Upper lobe of left lung (tissue), 4 donors: ENCODE measurements around the gene ZSWIM1.
A peak's percentile ranks its signal among the peaks of the same experiment; 100 is the strongest.

Experiments used
- POLR2A ChIP-seq, 4 donors: fragments of 450-650 bp; IDR thresholded peaks; one replicate each; pipeline ENCODE4 v1.5.1; 2016 to 2017; ENCODE audit warnings: antibody characterized with exemption in 4 of 4, mild to moderate bottlenecking in 2 of 4
- TF ChIP-seq, protein P1 (sequence below), 6 experiments: fragments of 450-650 bp in 4 of 6; fragments of 200-600 bp in 2 of 6; sonication (generic) in 2 of 6; IDR thresholded peaks; one replicate each; pipeline ENCODE4 v1.5.1; 2016 to 2019; ENCODE audit warnings: antibody characterized with exemption in 6 of 6

DNA sequence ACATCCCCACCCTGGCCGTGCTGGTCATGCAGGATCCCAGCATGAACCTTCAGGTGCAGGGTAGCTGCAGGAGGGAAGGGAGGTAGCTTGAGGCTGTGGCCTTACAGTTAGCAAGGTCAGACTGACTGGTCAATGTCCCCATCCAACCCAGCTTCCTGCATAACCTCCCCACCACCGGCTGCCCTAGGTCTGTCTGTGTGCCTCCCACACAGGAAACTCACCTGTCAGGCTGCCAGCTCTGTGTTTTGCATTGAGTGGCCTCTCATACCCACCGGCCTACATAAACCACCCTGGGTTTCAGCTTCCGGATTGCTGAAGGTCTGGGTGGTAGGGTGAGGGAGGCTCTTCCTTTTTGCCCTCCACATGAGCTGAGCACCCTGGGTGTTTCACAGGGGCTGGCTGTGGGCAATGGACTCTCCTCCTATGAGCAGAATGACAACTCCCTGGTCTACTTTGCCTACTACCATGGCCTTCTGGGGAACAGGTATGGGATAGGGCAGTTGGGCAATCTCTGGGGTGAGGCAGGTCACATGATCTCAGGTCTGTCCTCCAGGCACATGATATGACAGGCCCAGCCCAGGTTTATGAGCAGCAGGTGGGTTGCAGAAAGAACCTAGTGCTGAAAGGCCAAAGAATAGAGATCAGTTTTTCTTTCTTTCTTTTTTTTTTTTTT is 11.9 kb downstream of the ZSWIM1 start:
- TF ChIP-seq, protein P1, sequence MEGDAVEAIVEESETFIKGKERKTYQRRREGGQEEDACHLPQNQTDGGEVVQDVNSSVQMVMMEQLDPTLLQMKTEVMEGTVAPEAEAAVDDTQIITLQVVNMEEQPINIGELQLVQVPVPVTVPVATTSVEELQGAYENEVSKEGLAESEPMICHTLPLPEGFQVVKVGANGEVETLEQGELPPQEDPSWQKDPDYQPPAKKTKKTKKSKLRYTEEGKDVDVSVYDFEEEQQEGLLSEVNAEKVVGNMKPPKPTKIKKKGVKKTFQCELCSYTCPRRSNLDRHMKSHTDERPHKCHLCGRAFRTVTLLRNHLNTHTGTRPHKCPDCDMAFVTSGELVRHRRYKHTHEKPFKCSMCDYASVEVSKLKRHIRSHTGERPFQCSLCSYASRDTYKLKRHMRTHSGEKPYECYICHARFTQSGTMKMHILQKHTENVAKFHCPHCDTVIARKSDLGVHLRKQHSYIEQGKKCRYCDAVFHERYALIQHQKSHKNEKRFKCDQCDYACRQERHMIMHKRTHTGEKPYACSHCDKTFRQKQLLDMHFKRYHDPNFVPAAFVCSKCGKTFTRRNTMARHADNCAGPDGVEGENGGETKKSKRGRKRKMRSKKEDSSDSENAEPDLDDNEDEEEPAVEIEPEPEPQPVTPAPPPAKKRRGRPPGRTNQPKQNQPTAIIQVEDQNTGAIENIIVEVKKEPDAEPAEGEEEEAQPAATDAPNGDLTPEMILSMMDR (IDR thresholded peaks at IDR 0.05) = no peak
- peak in 1 of 4 donors; percentile 33 for TF ChIP-seq POLR2A (IDR thresholded peaks at IDR 0.05)
